HG03439 (cell line): ENCODE results near the gene NTN4.
"Not testable (repeated sequence)": the region's sequence is repeated elsewhere in the genome, so short reads cannot be mapped to it uniquely, and the experiment has no call there.

Experiments
- ATAC-seq: cut with Tn5 transposase; IDR thresholded peaks from one replicate; pipeline ENCODE4 v1.9.1; 2021; ENCODE audit warnings: mild to moderate bottlenecking, moderate library complexity; ENCODE audit not compliant: unreplicated experiment

NTN4 gene

GRCh38 chr12:95671265-95671664 lies 119.3 kb downstream of the NTN4 start:
- no peak for ATAC-seq

DNA sequence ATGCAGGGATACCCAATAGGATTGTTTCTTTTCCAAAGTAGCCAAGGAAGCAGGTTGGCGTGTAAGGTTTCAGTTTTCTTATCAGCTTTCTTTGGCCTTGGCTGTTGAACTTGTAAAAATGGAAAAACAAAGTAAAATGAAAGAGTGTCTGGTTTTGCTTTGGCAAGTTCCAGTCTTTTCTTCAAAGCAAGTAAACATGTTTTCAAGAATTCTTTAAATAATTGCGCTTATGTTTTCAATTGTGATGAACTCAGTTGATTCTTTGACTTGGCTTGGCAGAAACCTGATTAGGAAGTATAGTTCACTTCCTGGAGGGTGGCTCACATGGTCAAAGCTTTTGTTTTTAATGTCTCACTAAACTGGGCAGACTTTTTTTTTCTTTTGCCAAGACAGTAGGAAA lies 127.0 kb downstream of the NTN4 start:
- no peak for ATAC-seq

DNA sequence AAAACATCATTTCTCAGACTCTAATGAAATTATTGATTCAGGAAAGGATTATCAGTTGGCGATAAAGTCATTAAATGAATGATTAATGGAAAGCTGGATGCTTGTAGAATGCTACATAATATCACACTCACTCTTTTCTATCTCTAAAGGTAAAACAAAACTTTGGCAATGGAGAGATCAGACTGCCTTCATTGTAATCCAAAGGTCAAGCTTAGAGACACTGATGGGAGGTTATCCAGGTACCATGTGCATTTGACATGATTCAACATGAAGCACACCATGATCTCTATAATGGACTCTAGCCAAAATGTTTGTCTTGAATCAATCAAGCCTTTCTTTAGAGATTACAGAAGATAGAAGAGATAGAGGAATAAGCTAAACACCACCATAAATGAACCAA lies 129.2 kb downstream of the NTN4 start:
- ATAC-seq, result no peak

DNA sequence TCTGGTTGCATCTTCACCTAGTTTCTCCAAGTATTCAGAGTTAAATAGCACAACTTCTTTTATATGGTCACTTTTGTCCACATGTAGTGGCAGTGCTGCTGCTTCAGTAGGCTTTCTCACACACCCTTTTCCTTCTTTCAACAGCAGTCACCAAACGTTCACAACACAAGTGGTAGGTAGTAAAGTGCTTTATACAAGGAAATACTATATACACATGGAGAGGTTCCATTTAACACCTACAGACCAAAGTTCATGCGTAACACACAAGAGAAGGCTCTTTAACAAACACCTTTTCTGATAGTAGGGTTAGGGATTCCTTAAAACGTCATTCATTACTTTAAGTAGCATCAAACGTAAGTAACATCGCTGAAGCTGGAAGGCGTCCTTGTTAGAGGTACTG lies 132.2 kb downstream of the NTN4 start:
- ATAC-seq, result no peak

- ATAC-seq, result not testable (repeated sequence)
These were observed 135.9 kb downstream of the NTN4 start for GRCh38 chr12:95654665-95655064.

GRCh38 chr12:95653771-95654546 lies 136.6 kb downstream of the NTN4 start:
- no peak for ATAC-seq

- ATAC-seq, result no peak
These were observed 138.9 kb downstream of the NTN4 start for GRCh38 chr12:95651681-95652080.

DNA sequence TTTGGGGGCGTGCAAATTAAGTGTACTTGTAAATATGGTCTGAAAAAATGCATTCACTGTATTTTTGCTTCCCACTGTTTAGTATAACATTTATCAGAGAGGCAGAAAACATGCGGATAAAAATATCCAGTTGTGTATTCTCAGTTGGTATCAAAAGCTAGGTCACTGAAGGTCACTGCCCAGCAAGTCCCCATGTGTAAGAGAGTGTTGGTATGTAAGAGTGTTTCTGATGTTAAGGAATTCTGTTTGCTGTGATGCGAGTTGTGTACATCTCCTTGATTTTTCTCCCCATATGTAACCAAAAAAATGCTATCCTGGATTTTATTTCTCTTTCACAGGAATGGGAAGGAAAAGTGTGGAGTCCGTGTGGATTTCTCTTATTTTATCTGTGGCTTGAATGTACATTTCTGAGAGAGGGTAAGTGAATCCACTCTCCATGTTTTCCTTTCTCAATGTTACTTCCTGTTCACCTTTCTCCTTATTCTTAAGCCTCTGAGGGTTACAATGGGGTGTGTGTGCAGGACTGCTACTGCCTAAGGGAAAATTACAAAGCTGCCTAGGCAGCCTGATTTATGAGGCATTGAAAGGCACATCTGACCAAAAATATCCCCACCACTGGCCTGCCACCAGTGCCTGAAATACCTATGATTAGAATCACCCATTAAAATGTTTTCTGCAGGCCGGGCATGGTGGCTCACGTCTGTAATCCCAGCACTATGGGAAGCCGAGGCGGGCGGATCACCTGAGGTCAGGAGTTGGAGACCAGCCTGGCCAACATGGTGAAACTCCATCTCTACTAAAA lies 141.4 kb downstream of the NTN4 start:
- no peak for ATAC-seq

GRCh38 chr12:95646781-95647190 lies 143.8 kb downstream of the NTN4 start:
- no peak for ATAC-seq

- ATAC-seq, result no peak
These were observed 147.3 kb downstream of the NTN4 start for GRCh38 chr12:95643256-95643655.

GRCh38 chr12:95642583-95642982 lies 148.0 kb downstream of the NTN4 start:
- ATAC-seq, result no peak

GRCh38 chr12:95641299-95641952 lies 149.1 kb downstream of the NTN4 start:
- no peak for ATAC-seq

DNA sequence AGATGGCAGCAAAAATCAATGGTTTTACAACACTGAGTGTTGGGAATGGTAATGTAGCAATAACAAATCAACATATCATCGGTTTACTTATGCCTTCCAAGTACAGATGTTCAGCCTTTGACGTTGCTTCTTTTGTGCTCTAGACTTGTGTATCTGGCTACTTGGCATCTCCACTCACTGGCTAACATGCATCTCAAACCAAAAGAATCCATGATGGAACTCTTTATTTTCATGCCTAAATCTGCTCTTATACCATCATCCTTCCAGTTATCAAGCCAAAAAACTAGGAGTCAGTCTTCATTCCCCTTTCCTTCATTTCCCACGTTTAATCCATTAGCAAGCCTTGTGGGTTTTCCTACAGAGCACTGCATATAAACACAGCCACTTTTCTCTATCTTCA lies 150.0 kb downstream of the NTN4 start:
- no peak for ATAC-seq

DNA sequence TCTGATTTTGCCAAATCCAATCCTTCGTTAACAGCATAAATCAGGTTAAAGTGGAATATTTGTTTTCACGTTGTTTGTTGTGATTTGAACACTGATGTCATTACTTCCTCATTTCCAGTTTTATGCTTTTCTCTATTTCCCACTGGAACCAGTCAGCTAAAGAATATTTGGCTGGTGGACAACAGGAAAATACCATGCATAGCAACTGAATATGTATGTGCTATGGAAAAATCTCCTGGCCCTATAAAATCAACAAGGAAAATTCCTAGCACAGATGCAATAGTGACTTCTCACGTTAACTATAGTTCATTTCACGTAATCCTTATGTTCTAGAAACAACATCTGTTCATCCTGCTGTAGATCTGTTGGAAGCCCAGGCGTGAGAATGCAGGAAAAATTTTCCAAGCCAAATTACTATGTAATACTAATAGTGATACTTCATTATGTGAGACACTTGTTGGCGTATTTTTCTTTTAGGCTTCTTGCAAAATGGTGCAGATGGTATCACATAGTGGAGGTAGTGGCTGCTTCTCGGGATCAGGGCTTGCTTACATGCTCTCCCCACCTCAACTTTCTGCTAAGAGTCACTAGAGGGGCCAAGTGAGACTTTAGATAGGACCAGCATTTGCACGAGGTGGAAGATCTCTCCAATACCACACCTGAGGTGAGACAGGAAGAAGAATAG lies 153.0 kb downstream of the NTN4 start:
- no peak for ATAC-seq

DNA sequence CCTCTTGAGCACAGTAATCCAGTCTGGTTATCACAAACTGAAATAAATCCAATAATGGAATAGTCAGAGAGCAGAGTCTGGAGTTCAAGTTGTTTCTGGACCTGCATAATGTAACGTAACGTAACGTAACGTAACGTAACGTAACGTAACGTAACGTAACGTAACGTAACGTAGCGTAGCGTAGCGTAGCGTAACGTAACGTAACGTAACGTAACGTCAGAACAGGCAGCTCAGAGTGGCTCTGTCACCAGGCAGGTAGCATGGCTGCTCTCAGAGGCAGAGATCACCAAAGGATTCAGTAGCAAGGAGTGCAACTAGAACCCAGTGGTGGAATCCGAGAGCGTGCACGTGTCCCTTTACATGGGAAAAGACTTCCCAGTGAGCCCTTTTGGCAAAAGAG lies 153.6 kb downstream of the NTN4 start:
- no peak for ATAC-seq

- no peak for ATAC-seq
These were observed 155.6 kb downstream of the NTN4 start for GRCh38 chr12:95634622-95635621.

- ATAC-seq, result no peak
These were observed 156.7 kb downstream of the NTN4 start for GRCh38 chr12:95633732-95634465.

GRCh38 chr12:95633049-95633731 lies 157.4 kb downstream of the NTN4 start:
- no peak for ATAC-seq

DNA sequence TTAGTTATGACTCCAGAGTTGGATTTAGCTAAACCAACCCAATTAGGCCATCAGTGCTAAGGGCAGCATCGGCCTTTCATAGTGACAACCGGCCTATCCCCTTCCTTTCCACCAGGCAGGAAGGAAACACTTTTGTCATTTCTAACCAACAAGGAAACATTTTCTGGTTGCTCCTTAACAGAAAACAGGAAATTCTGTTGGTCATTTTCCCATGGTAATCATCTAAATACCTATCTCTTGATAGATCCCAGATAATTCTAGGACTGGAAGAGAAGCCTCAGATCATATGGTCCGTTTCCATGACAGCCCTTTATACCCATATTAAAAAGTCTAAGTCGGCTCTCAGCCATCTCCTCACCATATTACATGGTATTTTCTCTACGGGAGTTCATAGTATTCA lies 160.1 kb downstream of the NTN4 start:
- ATAC-seq, result no peak
